ENCODE results near the gene MMD. TPM values are rescaled to one million over a fixed set of nuclear protein-coding genes. Genes with fewer than 3 reads are reported as not detected.
"Not testable (repeated sequence)": the region's sequence is repeated elsewhere in the genome, so short reads cannot be mapped to it uniquely, and the experiment has no call there.

Gene MMD
- total and polyA plus RNA-seq, 2 of the 13 experiments (the other 11 are each of a cell fraction or from before 2014, with no cell fraction given) = 121 to 225 TPM

- TF ChIP-seq ZNF331 (CRISPR knock-in tag; IDR thresholded peaks at IDR 0.05) = 0 out of 2 replicates have a peak, but pooled peaks have one; percentile 37
- peak; percentile 24; the same call in 1 of the 2 replicates for TF ChIP-seq PAXIP1 (CRISPR knock-in tag; conservative IDR thresholded peaks at IDR 0.05)
- TF ChIP-seq ZNF788 (CRISPR knock-in tag; IDR thresholded peaks at IDR 0.05; ENCODE audit: borderline replicate concordance) = peak; percentile 16; the same call in 1 of the 2 replicates
- peak; percentile 30; the same call in 1 of the 2 replicates for TF ChIP-seq KMT2B (CRISPR knock-in tag; IDR thresholded peaks at IDR 0.05)
- TF ChIP-seq ZNF441 (CRISPR knock-in tag; IDR thresholded peaks at IDR 0.05; ENCODE audit: borderline replicate concordance) = 0 out of 2 replicates have a peak, but pooled peaks have one; percentile 18
- TF ChIP-seq SIX4 (CRISPR knock-in tag; IDR thresholded peaks at IDR 0.05) = 0 out of 2 replicates have a peak, but pooled peaks have one; percentile 41
- TF ChIP-seq LCORL, FOXP1 (IDR thresholded peaks at IDR 0.05): not testable (repeated sequence)
- peak; percentile 53; the same call in 1 of the 2 replicates for TF ChIP-seq LCORL (CRISPR knock-in tag; IDR thresholded peaks at IDR 0.05)
- TF ChIP-seq HMG20A (CRISPR knock-in tag; IDR thresholded peaks at IDR 0.05; ENCODE audit: borderline replicate concordance) = peak; percentile 68
- peak; percentile 60; the same call in 1 of the 2 replicates for TF ChIP-seq ARID5B (CRISPR knock-in tag; IDR thresholded peaks at IDR 0.05)
- TF ChIP-seq HMG20B (CRISPR knock-in tag; conservative IDR thresholded peaks at IDR 0.05) = peak; percentile 83
- 0 out of 2 replicates have a peak, but pooled peaks have one; percentile 33 for TF ChIP-seq ZSCAN21 (CRISPR knock-in tag; IDR thresholded peaks at IDR 0.05; ENCODE audit: borderline replicate concordance)
- TF ChIP-seq EED (CRISPR knock-in tag; IDR thresholded peaks at IDR 0.05) = 0 out of 2 replicates have a peak, but pooled peaks have one; percentile 27
- peak; percentile 82 for TF ChIP-seq CEBPG (CRISPR knock-in tag; IDR thresholded peaks at IDR 0.05)
- peak; percentile 57 for TF ChIP-seq ZNF501 (CRISPR knock-in tag; IDR thresholded peaks at IDR 0.05)
- peak; percentile 61 for TF ChIP-seq RARA (CRISPR knock-in tag; IDR thresholded peaks at IDR 0.05)
- 0 out of 2 replicates have a peak, but pooled peaks have one; percentile 37 for TF ChIP-seq FOXP1 (CRISPR knock-in tag; IDR thresholded peaks at IDR 0.05)
- peak; percentile 54 for TF ChIP-seq TBL1XR1 (IDR thresholded peaks at IDR 0.05; ENCODE audit: borderline replicate concordance, low read length, partially characterized antibody)
These were observed 1.2 kb upstream of the MMD start (continued) for GRCh38 chr17:55422828-55423164.
